Urinary bladder (tissue), 4 donors: Measurements from ENCODE around the gene MAP1LC3A. TPM values are rescaled to one million over a fixed set of nuclear protein-coding genes. Genes with fewer than 3 reads are reported as not detected.

Source experiments
- DNase-seq: peaks from one replicate; pipeline ENCODE4 v3.0.0-alpha.2; 2015; ENCODE audit errors: extremely low spot score
- H3K27ac ChIP-seq: one replicate; pipeline ENCODE4 v1.5.1; 2013; ENCODE audit warnings: low read depth, mild to moderate bottlenecking, moderate library complexity
- H3K36me3 ChIP-seq: one replicate; pipeline ENCODE4 v1.6.1; 2013; ENCODE audit warnings: mild to moderate bottlenecking, moderate library complexity; ENCODE audit not compliant: insufficient read depth
- H3K4me1 ChIP-seq: one replicate; pipeline ENCODE4 v1.6.1; 2013; ENCODE audit warnings: mild to moderate bottlenecking, moderate library complexity; ENCODE audit not compliant: insufficient read depth
- H3K4me3 ChIP-seq: one replicate; pipeline ENCODE4 v1.5.1; 2013; ENCODE audit warnings: low read depth, low read length
- WGBS: extraction: QIAGEN DNeasy Blood & Tissue Kit; methylation state at CpG from one replicate; pipeline ENCODE4 v1.1.7; 2013; 5-methylcytosine and 5-hydroxymethylcytosine counted together
- polyA plus RNA-seq: library from polyadenylated mRNA; stranded (reverse); fragments of 200-250 nt; gene quantifications from one replicate; pipeline ENCODE4 v1.2.3, GENCODE V29; 2013
- total RNA-seq: library from RNA; depleted of rRNA; stranded (reverse); fragments of >200 nt; gene quantifications from one replicate; pipeline ENCODE4 v1.2.3, GENCODE V29; 2014
- donor health status: healthy with polysubstance abuse.
- donor health status: healthy.

The MAP1LC3A gene
- total and polyA plus RNA-seq, 2 donors: 11.4 to 88.4 TPM

DNA sequence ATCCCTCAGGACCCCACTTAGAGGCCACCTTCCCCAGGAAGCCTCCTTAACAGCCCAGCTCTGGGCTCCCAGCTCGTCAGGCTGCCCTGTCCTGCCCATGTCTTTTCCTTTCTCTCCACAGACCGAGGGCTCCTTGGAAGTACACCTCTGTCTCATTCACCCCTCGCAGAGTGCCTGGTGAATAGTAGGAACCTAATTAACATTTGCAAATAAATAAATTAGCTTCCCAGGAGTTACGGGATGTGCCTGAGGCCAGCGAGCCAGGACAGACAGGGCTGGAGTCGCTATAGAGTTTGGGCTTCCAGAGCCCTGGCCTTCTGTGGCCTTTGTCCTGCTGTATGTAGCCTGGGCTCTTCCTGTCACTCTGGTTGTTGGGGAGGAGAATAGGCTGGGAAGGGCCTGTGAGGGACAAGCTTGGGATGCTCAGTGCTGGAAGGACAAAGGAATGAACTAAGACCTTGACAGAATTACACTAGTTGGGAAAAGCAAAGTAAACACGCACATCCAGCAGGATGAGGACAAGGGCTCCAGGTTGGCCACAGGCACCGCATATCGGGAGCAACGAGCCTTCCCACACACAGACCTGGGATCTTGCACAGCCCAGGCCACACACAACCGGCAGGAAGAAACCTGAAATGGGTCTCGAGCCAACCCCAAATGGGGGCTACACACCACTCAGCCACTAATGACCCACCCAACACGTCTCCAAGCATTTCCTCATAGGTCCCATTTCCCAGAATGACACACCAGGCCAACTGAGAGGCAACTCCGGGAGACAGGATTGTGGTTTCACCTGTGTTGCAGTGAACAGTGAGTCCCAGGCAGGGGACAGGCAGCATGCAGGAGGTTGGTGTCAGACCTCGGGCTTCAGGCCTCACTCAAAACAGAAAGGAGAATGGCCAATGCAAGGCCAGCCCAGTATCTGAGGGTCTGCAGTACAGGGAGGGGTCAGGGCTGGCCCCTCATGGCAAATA lies 9.7 kb downstream of the MAP1LC3A start:
- H3K4me1 ChIP-seq: no peaks in the 10 kb centered on the region
- H3K27ac ChIP-seq: no peak overlapping the region
- WGBS: 91% methylated on average over 15 of the region's 15 CpGs
- no peaks in the 10 kb centered on the region for H3K36me3 ChIP-seq
- no peak overlapping the region for H3K4me3 ChIP-seq
- no peak for DNase-seq

DNA sequence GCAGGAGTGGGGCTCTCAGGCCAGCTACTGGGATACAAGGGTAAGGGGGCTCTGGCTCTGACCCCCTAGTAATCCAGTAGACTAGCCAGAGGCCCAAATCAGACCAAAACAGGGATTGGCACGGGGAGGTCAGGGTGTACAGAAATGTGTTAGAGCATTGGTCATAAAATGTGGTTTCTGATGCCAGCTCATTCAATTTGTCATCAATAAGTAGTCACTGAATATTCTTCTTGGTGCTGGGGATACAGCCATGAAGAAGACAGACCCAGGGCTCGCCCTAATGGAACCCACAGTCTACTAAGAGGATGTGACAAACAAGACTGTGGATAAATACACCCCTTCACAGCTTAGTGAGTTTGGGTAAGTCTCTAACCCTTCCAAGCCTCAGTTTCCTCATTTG lies 11.1 kb downstream of the MAP1LC3A start:
- Histone ChIP-seq H3K4me1 (no peaks in the 10 kb centered on the region), H3K4me3 (no peak overlapping the region), H3K27ac (no peak overlapping the region), H3K36me3 (no peaks in the 10 kb centered on the region)
- WGBS: 97% methylated on average over 2 of the region's 2 CpGs
- no peak for DNase-seq

DNA sequence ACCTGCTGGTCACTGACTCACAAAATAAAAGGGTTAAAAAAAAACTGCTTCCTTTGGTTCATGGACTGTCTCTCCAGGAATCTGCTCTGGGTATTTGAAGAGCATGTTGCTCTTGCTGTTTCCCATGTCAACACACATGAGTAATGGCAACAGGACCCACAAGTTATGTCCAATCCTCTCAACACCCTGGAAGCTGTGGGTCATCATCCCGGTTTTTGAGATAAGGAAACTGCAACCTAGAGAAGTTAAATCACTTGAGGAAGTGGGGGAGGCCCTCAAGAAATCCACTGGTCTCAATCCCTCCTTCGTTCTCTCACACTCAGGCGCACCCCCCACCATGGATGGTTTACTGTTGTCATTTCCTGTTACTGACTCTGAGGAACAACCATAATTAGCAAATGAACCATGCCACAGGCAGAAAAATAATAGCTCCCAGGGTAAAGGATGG lies 12.4 kb downstream of the MAP1LC3A start:
- Histone ChIP-seq H3K4me1 (no peaks in the 10 kb centered on the region), H3K36me3 (no peaks in the 10 kb centered on the region), H3K4me3 (no peak overlapping the region), H3K27ac (no peak overlapping the region)
- no peak for DNase-seq
- WGBS: 49% methylated on average over 3 of the region's 3 CpGs

DNA sequence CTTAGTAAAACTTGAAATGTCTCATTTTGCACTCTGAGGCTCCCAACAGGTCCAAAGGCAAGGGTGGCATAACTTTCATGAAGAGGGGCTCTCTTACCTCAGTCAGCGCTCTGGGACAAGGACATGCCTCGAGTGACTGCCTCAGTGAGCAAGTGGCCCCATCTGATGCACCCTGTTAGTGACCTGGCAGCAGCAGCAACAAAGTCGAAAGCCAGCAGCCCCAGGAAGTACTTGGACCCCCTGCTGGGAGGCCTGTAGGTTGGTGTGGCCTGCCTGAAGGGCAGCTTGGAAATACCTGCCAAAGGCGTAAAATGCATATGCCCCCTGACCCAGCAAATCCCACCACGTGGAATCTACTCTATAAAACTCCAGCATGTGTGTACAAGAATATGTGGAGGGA lies 13.2 kb downstream of the MAP1LC3A start:
- Histone ChIP-seq H3K27ac (no peak overlapping the region), H3K36me3 (no peaks in the 10 kb centered on the region), H3K4me1 (no peaks in the 10 kb centered on the region), H3K4me3 (no peak overlapping the region)
- WGBS: 87% methylated on average over 5 of the region's 5 CpGs
- DNase-seq: no peak

DNA sequence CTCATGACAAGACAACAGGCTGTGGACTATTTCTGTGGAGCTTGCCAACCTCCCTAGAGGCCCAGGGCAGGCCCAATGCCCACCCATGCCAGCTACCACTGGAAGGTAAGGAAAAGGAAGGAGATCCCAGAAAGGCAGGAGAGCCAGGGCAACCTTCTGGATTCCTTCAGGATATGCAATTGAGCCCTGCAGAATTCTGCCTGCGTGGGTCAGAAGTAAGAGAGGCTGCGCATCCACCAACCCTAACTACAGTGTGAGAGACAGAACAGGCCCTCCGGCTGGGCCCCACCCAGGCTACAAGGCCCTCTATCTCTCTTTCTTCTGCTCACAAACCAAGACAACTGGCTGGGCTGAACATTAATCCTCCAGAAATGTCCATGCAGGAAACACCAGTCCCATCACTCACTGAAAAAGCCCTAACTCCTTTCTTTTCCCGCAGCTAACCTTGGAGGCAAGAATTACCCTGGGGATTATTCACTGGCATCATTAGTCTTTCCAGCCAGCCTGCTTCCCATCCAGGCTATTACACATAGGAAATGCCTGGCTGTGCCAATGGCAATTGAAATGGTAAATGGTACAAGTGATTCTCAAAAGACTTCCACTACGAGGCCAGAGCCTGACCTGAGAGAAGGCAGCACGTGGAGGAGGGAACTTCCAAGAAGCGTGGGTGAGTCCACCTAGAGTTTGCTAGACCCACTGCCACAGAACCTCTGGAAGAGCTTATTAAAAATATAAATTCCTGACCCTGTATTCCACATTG lies 15.2 kb downstream of the MAP1LC3A start:
- Histone ChIP-seq H3K27ac (no peak overlapping the region), H3K4me3 (no peak overlapping the region), H3K36me3 (no peaks in the 10 kb centered on the region), H3K4me1 (no peaks in the 10 kb centered on the region)
- WGBS: 93% methylated on average over 7 of the region's 7 CpGs
- DNase-seq: no peak

DNA sequence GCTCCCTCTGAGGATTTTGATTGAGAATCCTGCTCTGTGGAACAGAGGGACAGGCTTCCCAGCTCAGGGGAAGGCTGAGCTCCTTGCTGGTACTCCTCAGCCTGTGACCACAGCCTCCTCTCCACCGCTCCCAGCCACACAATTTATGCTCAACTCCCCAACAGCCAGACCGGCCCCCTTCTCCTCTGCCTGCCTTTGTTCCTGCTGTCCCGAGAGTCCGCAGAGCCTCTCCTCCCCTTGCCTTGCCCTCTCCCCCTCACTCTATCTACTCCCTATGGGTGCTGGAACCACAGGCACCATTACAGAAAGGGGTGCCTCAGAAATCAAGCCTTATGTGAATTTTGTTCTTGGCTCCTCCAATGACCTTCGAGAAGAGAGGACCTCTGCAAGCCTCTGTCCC lies 15.9 kb downstream of the MAP1LC3A start:
- H3K36me3 ChIP-seq: no peaks in the 10 kb centered on the region
- no peak overlapping the region for H3K4me3 ChIP-seq
- no peak overlapping the region for H3K27ac ChIP-seq
- no peak for DNase-seq
- no peaks in the 10 kb centered on the region for H3K4me1 ChIP-seq
- WGBS: 96% methylated on average over 5 of the region's 5 CpGs

DNA sequence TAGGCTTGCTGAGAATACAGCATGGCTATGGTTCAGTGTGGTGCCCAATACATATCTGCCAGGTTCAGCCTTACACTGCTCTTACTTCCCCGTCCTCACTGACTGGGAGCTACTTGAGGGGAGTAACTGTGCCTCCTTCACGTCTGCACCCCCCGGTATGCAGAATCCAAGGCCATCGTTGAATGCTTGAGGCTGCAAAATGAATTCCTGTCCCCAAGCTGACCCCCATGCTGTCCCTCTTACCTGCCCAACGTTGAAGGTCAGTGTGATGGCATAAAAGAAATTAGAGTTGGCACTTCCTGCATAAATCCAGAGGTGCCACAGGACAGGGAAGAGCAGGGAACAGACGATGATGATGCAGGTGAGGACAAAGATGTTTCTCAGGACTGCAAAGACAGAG lies 16.3 kb downstream of the MAP1LC3A start:
- 91% methylated on average over 6 of the region's 6 CpGs for WGBS
- H3K27ac ChIP-seq: no peak overlapping the region
- H3K36me3 ChIP-seq: no peaks in the 10 kb centered on the region
- H3K4me3 ChIP-seq: no peak overlapping the region
- no peak for DNase-seq
- H3K4me1 ChIP-seq: no peaks in the 10 kb centered on the region

DNA sequence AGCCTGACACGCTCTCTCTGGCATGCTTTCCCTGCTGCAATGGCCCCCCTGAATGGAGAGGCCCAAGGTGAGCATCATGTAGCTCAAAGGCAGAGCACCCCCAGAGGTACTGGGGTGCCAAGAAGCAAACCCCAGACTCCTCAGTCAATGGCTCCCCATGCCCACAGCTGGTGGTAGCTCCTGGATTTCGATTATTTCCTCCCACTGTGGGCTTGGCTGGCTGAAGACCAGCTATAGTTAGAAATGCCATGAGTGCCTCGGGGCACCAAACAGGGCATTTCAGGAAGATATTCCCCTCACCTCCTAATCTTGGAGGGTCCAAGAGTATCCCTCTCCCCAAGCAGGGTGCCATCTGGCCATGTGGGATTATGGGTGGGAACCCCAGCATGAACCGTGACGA lies 16.8 kb downstream of the MAP1LC3A start:
- Histone ChIP-seq H3K36me3 (no peaks in the 10 kb centered on the region), H3K4me1 (no peaks in the 10 kb centered on the region), H3K4me3 (no peak overlapping the region), H3K27ac (no peak overlapping the region)
- WGBS: 96% methylated on average over 5 of the region's 5 CpGs
- no peak for DNase-seq

DNA sequence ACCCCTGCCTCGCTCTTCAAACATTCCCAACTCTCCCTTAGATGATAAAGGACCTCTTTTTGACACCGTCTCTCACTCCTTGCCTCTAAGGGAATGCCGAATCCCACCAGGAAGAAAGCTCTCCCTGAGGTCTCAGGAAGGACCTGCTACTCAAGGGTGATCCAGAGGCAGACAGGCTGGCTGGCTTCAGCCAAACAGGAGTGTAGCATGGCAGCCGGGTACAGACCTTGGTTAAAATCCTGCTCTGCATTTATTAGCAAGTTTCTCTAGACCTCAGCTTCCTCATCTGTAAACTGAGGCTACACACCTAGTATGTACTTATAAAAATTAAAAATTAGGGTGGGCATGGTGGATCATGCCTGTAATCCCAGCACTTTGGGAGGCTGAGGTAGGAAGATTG lies 17.2 kb downstream of the MAP1LC3A start:
- WGBS: 97% methylated on average over 4 of the region's 4 CpGs
- Histone ChIP-seq H3K27ac (no peak overlapping the region), H3K4me3 (no peak overlapping the region), H3K36me3 (no peaks in the 10 kb centered on the region), H3K4me1 (no peaks in the 10 kb centered on the region)
- no peak for DNase-seq

DNA sequence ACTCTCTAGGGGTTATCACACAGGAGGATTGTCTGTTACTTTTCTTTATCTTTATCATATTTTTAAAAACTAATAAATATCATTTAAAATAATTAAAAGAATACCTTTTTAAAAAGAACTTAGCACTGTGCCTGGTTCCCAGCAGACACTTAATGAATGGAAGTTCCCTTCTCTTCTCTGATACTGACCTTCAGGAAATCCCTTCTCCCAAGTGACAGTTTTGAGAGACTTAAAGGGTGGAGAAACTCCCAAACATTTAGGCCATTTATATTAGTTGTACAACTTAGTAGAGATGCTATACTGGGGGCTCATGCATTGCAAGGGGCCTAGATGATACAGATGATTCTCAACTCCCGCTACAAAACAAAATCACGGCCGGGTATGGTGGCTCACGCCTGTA lies 18.5 kb downstream of the MAP1LC3A start:
- WGBS: 98% methylated on average over 4 of the region's 4 CpGs
- no peaks in the 10 kb centered on the region for H3K36me3 ChIP-seq
- H3K4me1 ChIP-seq: no peaks in the 10 kb centered on the region
- no peak for DNase-seq
- H3K4me3 ChIP-seq: no peak overlapping the region
- no peak overlapping the region for H3K27ac ChIP-seq

DNA sequence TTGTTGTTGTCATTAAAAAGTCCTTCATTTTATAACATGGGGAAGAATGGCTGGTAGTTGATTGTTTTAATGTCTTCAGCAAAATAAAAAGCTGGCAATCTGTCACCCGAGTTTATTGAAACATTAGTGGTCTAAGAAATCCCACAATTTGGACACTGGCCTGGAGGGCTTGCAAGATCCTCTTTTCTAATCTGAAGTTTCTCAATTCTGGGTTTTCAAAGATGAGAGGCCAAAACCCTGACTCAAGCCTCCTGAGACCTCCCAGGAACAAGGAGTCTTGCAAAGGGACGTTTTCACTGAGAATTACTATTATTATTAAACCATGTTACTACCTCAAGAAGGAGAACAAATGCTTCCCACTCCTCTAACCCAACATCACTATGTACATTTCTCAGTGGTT lies 19.5 kb downstream of the MAP1LC3A start:
- 55% methylated on average over 2 of the region's 2 CpGs for WGBS
- H3K27ac ChIP-seq: no peak overlapping the region
- no peak overlapping the region for H3K4me3 ChIP-seq
- no peak for DNase-seq
- H3K4me1 ChIP-seq: no peaks in the 10 kb centered on the region
- no peaks in the 10 kb centered on the region for H3K36me3 ChIP-seq

DNA sequence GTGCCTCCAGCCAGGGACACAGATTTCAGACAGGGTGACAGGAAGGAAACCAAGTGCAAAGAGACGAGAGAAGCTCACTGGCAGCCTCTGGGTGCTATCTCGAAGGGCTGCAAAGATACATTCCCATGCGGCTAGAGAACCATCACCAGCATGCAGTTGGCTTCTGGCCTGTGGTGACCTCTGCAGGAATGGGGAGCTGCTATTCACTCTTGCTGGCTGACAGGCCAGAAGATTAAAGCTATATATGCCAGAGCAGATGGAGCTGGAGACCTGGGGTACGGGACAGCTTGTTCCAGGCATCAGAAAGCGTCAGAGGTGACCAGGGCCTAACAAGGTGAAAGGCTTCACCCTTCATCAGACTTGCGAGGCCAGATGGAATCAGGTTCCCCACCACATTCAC lies 20.0 kb downstream of the MAP1LC3A start:
- DNase-seq: no peak
- Histone ChIP-seq H3K4me1 (no peaks in the 10 kb centered on the region), H3K36me3 (no peaks in the 10 kb centered on the region), H3K4me3 (no peak overlapping the region), H3K27ac (no peak overlapping the region)
- WGBS: 77% methylated on average over 6 of the region's 6 CpGs

DNA sequence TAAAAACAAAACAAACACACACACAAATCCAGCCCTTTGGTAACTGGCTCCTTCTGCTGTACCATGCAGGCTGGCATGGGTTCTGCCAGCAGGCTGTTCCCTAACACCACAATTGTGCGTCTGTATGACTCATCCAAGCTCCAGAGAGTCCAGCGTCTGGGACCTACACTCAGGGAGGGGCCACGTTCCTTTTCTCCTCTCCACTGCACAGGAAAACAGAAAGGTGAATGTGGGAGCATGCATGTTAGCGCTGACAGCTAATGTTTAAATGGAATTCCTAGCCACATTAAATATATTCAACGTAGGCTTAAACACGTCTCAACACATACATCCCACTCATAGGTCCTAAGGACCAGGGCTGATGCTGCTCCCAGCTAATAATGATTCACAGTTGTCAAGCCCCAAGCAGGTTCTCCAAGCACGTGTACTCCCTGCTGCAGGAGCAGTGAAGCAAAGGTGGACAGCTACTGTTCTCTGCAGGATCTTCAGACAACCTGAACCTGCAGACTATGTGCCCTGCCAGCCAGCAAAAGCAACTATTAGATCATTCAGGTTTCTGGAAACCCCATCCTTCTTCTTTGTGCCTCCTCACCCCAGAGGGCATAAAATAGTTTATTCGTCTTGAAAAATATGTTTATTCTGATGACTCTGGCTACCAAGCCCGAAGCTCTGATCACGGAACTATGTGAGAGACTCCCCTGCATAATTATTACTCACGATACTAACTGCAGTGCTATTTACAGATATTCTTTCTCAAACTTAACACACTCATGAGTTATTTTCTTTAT lies 20.9 kb downstream of the MAP1LC3A start:
- Histone ChIP-seq H3K27ac (no peak overlapping the region), H3K4me1 (no peaks in the 10 kb centered on the region), H3K36me3 (no peaks in the 10 kb centered on the region), H3K4me3 (no peak overlapping the region)
- WGBS: 66% methylated on average over 11 of the region's 11 CpGs
- no peak for DNase-seq
